DOHH2 (cell line): ENCODE results near the gene DPP6.

ENCODE experiments used
- H3F3A ChIP-seq: fragments of 200-600 bp; sonication (generic), shearing (Covaris generic); 2 replicates; pipeline ENCODE4 v1.6.0; 2016; ENCODE audit warnings: antibody characterized with exemption, mild to moderate bottlenecking; ENCODE audit not compliant: control insufficient read depth, insufficient read depth
- H3K27ac ChIP-seq: fragments of 200-600 bp; sonication (generic); 2 replicates; pipeline ENCODE4 v1.5.1; 2014; ENCODE audit warnings: low read depth, mild to moderate bottlenecking, low read length, moderate library complexity
- H3K27me3 ChIP-seq: fragments of 200-600 bp; sonication (generic); 2 replicates; pipeline ENCODE4 v1.6.1; 2014; ENCODE audit warnings: mild to moderate bottlenecking, low read length, mixed read lengths; ENCODE audit not compliant: control insufficient read depth
- H3K36me3 ChIP-seq: fragments of 200-600 bp; sonication (generic); 2 replicates; pipeline ENCODE4 v1.6.1; 2014; ENCODE audit warnings: mild to moderate bottlenecking, low read length, moderate library complexity, mixed read lengths; ENCODE audit not compliant: control insufficient read depth
- H3K4me1 ChIP-seq: fragments of 200-600 bp; sonication (generic); 2 replicates; pipeline ENCODE4 v1.6.1; 2014; ENCODE audit warnings: mild to moderate bottlenecking, low read length, mixed read lengths; ENCODE audit not compliant: control insufficient read depth
- H3K4me2 ChIP-seq: fragments of 200-600 bp; sonication (generic); 2 replicates; pipeline ENCODE4 v1.6.0; 2014; ENCODE audit warnings: mild to moderate bottlenecking, low read length, moderate library complexity
- H3K4me3 ChIP-seq: fragments of 200-600 bp; sonication (generic); 2 replicates; pipeline ENCODE4 v1.5.1; 2014; ENCODE audit warnings: mild to moderate bottlenecking, low read length, mixed read lengths
- H3K79me2 ChIP-seq: fragments of 200-600 bp; sonication (generic); 2 replicates; pipeline ENCODE4 v1.6.1; 2014; ENCODE audit warnings: mild to moderate bottlenecking, low read length, mixed read lengths; ENCODE audit not compliant: control insufficient read depth
- H3K9me2 ChIP-seq: fragments of 200-600 bp; sonication (generic); replicated peaks from 2 replicates; pipeline ENCODE4 v1.6.1; 2014; ENCODE audit warnings: mild to moderate bottlenecking, low read length, mixed read lengths; ENCODE audit not compliant: control insufficient read depth
- H3K9me3 ChIP-seq: fragments of 200-600 bp; sonication (generic); 2 replicates; pipeline ENCODE4 v1.6.1; 2014; ENCODE audit warnings: antibody characterized with exemption, low read length, mixed read lengths; ENCODE audit not compliant: control insufficient read depth, insufficient read depth
- H4K20me1 ChIP-seq: fragments of 200-600 bp; sonication (generic); 2 replicates; pipeline ENCODE4 v1.6.0; 2014; ENCODE audit warnings: low read depth, mild to moderate bottlenecking, antibody characterized with exemption, low read length, moderate library complexity; ENCODE audit not compliant: control insufficient read depth, insufficient read depth
- EZH2phosphoT487 ChIP-seq: fragments of 200-600 bp; sonication (generic); IDR thresholded peaks from 2 replicates; pipeline ENCODE4 v1.6.1; 2017; ENCODE audit warnings: borderline replicate concordance, mild to moderate bottlenecking, antibody characterized with exemption, low read length, moderate library complexity, mixed read lengths
- TF ChIP-seq, protein P1 (sequence below): fragments of 200-600 bp; sonication (generic); IDR thresholded peaks from one replicate; pipeline ENCODE4 v1.5.1; 2014; ENCODE audit warnings: antibody characterized with exemption, mild to moderate bottlenecking, low read depth, low read length; ENCODE audit not compliant: poor library complexity, severe bottlenecking

Gene DPP6

GRCh38 chr7:154431045-154431444 is 378.8 kb downstream of the DPP6 start:
- H3K27me3 ChIP-seq, result no peaks in the 10 kb centered on the region
- no peaks in the 10 kb centered on the region for H3K4me1 ChIP-seq
- no peaks in the 10 kb centered on the region for H3K9me2 ChIP-seq
- no peak overlapping the region for H3K4me2 ChIP-seq
- H3K4me3 ChIP-seq, result no peak overlapping the region
- no peaks in the 10 kb centered on the region for H4K20me1 ChIP-seq
- H3K36me3 ChIP-seq, result no peaks in the 10 kb centered on the region
- H3K79me2 ChIP-seq, result no peaks in the 10 kb centered on the region
- peaks cover under 1% of the 10 kb centered on the region; the same call in 1 of the 2 replicates for H3K9me3 ChIP-seq
- no peaks in the 10 kb centered on the region for H3F3A ChIP-seq
- TF ChIP-seq EZH2phosphoT487, result no peak
- TF ChIP-seq, protein P1, sequence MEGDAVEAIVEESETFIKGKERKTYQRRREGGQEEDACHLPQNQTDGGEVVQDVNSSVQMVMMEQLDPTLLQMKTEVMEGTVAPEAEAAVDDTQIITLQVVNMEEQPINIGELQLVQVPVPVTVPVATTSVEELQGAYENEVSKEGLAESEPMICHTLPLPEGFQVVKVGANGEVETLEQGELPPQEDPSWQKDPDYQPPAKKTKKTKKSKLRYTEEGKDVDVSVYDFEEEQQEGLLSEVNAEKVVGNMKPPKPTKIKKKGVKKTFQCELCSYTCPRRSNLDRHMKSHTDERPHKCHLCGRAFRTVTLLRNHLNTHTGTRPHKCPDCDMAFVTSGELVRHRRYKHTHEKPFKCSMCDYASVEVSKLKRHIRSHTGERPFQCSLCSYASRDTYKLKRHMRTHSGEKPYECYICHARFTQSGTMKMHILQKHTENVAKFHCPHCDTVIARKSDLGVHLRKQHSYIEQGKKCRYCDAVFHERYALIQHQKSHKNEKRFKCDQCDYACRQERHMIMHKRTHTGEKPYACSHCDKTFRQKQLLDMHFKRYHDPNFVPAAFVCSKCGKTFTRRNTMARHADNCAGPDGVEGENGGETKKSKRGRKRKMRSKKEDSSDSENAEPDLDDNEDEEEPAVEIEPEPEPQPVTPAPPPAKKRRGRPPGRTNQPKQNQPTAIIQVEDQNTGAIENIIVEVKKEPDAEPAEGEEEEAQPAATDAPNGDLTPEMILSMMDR, result no peak
- no peak overlapping the region for H3K27ac ChIP-seq

DNA sequence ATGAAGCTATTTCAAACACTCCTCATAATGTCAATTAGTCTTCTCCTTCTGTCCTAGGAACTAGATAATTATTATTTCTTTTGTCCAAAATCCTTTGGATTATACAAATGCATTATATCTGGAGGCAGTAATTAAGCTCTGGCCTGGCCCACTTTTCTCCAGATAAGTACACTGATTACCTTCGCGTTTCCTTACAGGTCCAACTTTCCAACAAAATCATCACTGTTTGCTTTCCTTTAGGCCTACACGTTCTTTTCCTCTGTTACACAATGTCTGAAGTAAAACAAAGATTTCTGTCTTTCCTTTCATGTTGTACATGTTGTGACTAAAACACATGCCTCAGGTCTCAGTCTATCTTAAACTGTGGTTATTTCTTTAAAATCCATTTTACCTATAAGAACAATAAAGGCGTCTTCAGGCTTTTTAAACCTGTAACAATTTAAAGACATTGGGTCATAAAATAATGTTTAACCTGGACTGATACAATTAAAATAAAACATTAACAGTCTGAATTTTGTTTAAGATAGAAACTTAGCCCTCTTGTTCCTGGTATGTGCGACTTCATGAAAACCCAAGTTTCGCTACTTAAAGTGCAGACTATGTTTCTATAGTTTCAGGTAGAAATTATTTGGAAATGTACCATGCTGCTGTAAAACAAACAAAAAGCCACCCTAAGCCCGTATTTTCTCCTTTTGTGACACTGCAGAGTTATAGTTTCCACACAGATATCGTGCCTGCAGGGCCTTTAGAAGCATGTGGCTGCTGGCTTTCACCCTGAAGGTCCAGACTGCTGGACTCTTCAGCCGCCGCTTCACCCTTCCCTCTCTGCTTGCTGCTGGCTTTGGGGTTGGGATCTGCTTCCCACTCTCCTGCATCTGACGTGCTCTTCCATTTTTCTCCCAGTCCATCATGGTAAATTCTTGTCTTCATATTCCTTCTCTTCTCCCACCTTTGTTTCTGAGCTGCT is 381.7 kb downstream of the DPP6 start:
- H3K9me2 ChIP-seq, result no peaks in the 10 kb centered on the region
- H3K4me2 ChIP-seq, result no peak overlapping the region
- H3K27me3 ChIP-seq, result no peaks in the 10 kb centered on the region
- TF ChIP-seq EZH2phosphoT487, result no peak
- TF ChIP-seq, protein P1, result no peak
- no peaks in the 10 kb centered on the region for H3K36me3 ChIP-seq
- no peaks in the 10 kb centered on the region for H3F3A ChIP-seq
- no peaks in the 10 kb centered on the region for H4K20me1 ChIP-seq
- H3K4me3 ChIP-seq, result no peak overlapping the region
- peaks cover 3% of the 10 kb centered on the region; the same call in 1 of the 2 replicates for H3K9me3 ChIP-seq
- no peaks in the 10 kb centered on the region for H3K4me1 ChIP-seq
- H3K27ac ChIP-seq, result no peak overlapping the region
- no peaks in the 10 kb centered on the region for H3K79me2 ChIP-seq

GRCh38 chr7:154436560-154436959 is 384.4 kb downstream of the DPP6 start:
- no peak overlapping the region for H3K27ac ChIP-seq
- H3K4me1 ChIP-seq, result no peaks in the 10 kb centered on the region
- H3K4me2 ChIP-seq, result no peak overlapping the region
- H3K79me2 ChIP-seq, result no peaks in the 10 kb centered on the region
- no peak for TF ChIP-seq EZH2phosphoT487
- TF ChIP-seq, protein P1, result no peak
- H3K9me3 ChIP-seq, result 0 out of 2 replicates have a peak, but pooled peaks cover 3% of the 10 kb centered on the region
- H4K20me1 ChIP-seq, result no peaks in the 10 kb centered on the region
- H3K9me2 ChIP-seq, result no peaks in the 10 kb centered on the region
- H3K4me3 ChIP-seq, result no peak overlapping the region
- H3K36me3 ChIP-seq, result no peaks in the 10 kb centered on the region
- H3K27me3 ChIP-seq, result no peaks in the 10 kb centered on the region
- H3F3A ChIP-seq, result no peaks in the 10 kb centered on the region
